Uterus (tissue), 4 donors: ENCODE data around the gene NELL2. TPM values are rescaled to one million over a fixed set of nuclear protein-coding genes. Genes with fewer than 3 reads are reported as not detected.

Experiments
- DNase-seq, 2 donors: peaks; one replicate each; pipeline ENCODE4 v3.0.0-alpha.2; 2019 to 2020
- H3K27ac ChIP-seq, 2 donors: fragments of 200-600 bp; sonication (generic); 1 replicate in 1 of 2; 2 replicates in 1 of 2; pipeline ENCODE4 v1.5.1; 2016 to 2018
- H3K27me3 ChIP-seq, 2 donors: fragments of 200-600 bp; sonication (generic); one replicate each; pipeline ENCODE4 v1.5.1; 2018 to 2019; ENCODE audit warnings: control low read depth in 1 of 2
- H3K36me3 ChIP-seq, 2 donors: fragments of 200-600 bp; sonication (generic); one replicate each; pipeline ENCODE4 v1.5.1; 2019; ENCODE audit warnings: control low read depth in 1 of 2
- H3K4me1 ChIP-seq, 2 donors: fragments of 200-600 bp; sonication (generic); one replicate each; pipeline ENCODE4 v1.5.1; 2018 to 2019; ENCODE audit warnings: control low read depth in 1 of 2
- H3K4me3 ChIP-seq, 2 donors: fragments of 200-600 bp; sonication (generic); 1 replicate in 1 of 2; 2 replicates in 1 of 2; pipeline ENCODE4 v1.5.1; 2018 to 2019; ENCODE audit warnings: mild to moderate bottlenecking in 1 of 2
- H3K9me3 ChIP-seq, 2 donors: fragments of 200-600 bp; sonication (generic); one replicate each; pipeline ENCODE4 v1.5.1; 2019; ENCODE audit warnings: control low read depth in 1 of 2
- CTCF ChIP-seq, 4 experiments: fragments of 200-600 bp in 2 of 4; fragments of 450-650 bp in 2 of 4; sonication (generic) in 2 of 4; IDR thresholded peaks; one replicate each; pipeline ENCODE4 v1.5.1; 2016 to 2019; ENCODE audit warnings: antibody characterized with exemption in 4 of 4, mild to moderate bottlenecking in 2 of 4, moderate library complexity in 1 of 4
- POLR2A ChIP-seq, 2 donors: fragments of 450-650 bp; IDR thresholded peaks; one replicate each; pipeline ENCODE4 v1.6.1; 2016; ENCODE audit warnings: antibody characterized with exemption in 2 of 2, mild to moderate bottlenecking in 1 of 2, moderate library complexity in 1 of 2
- intact Hi-C: fragments of 100-400 bp; cut with DNase I; formaldehyde crosslinking; loops from one replicate; pipeline ENCODE4 v1.15.1; 2023; ENCODE audit warnings: low total_unique reads
- total RNA-seq, 4 donors: library from RNA; depleted of rRNA in 3 of 4; stranded (reverse); fragments of >200 nt in 3 of 4; gene quantifications; one replicate each; pipeline versions ENCODE4 v1.1.0 to v1.2.4, GENCODE V29; 2014 to 2023
- donor health status: DM: yes; HTN: yes; CAD: no.

Gene NELL2
- total RNA-seq, 4 donors from 2014 or later, result 0.29 to 34.6 (median 1.3) TPM; not detected in 1

DNA sequence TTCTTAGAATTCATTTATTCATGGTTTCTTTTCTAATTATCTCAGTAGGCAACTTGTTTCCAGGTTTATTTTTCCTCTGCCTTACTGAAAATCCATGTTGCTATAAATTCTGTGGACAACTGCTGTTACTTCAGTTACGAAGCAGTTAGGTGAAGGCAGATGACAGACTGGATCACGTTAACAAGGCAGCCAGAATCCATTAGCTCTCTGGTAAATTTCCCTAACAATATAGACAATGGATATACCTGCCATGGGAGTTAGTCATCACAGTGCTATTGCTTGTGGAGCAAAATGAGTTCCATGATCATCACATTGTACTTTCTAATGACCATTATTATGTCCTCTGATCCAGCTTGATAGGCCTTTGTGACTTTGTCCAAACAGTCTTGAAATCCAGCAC is 291.5 kb downstream of the NELL2 start:
- no peak overlapping the region for H3K4me3 ChIP-seq
- intact Hi-C loops, result no loop called here
- H3K9me3 ChIP-seq, result no peaks in the 10 kb centered on the region
- DNase-seq, result no peak
- H3K27me3 ChIP-seq, result no peaks in the 10 kb centered on the region
- no peaks in the 10 kb centered on the region for H3K36me3 ChIP-seq
- TF ChIP-seq POLR2A (IDR thresholded peaks at IDR 0.05), result no peak
- TF ChIP-seq CTCF (IDR thresholded peaks at IDR 0.05), result no peak
- no peak overlapping the region for H3K27ac ChIP-seq
- no peaks in the 10 kb centered on the region for H3K4me1 ChIP-seq

GRCh38 chr12:44582521-44582920 is 293.6 kb downstream of the NELL2 start:
- intact Hi-C loops, result no loop called here
- TF ChIP-seq CTCF (IDR thresholded peaks at IDR 0.05) (no peak), POLR2A (IDR thresholded peaks at IDR 0.05) (no peak)
- H3K4me1 ChIP-seq, result no peaks in the 10 kb centered on the region
- DNase-seq, result no peak
- no peak overlapping the region for H3K27ac ChIP-seq
- no peak overlapping the region for H3K4me3 ChIP-seq
- no peaks in the 10 kb centered on the region for H3K9me3 ChIP-seq
- H3K27me3 ChIP-seq, result no peaks in the 10 kb centered on the region
- no peaks in the 10 kb centered on the region for H3K36me3 ChIP-seq

DNA sequence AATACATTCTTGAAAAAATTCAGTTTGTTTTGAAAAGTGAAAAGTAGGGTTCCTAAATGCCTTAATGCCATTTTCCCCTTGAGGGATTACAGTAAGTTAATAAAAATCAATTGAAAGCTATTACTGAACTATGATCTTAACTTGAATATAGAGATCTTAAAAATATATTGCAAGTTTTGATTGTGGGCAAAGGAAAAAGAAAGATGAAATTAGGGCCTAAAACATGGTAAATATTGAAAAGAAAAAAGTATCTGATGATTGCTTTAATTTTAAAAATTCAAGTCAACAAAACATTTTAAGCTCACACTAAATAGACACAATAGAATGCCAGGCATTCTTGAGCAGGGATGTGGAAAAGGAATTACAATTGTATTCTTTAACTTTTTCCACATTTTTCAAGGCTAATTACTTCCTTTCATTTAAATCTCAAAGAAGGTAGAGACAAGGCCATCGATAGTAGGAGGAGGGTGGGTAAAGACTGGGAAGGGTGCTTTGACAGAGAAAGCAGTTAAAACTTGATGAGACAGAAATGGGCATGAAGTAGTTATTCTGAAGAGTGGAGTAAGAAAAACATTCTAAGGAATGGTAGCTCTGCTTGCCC is 294.4 kb downstream of the NELL2 start:
- H3K4me3 ChIP-seq, result no peak overlapping the region
- no peaks in the 10 kb centered on the region for H3K4me1 ChIP-seq
- H3K27me3 ChIP-seq, result no peaks in the 10 kb centered on the region
- DNase-seq, result no peak
- TF ChIP-seq POLR2A (IDR thresholded peaks at IDR 0.05), result no peak
- H3K9me3 ChIP-seq, result no peaks in the 10 kb centered on the region
- no peak overlapping the region for H3K27ac ChIP-seq
- no peaks in the 10 kb centered on the region for H3K36me3 ChIP-seq
- intact Hi-C loops, result no loop called here

GRCh38 chr12:44574586-44574985 is 301.5 kb downstream of the NELL2 start:
- TF ChIP-seq CTCF (IDR thresholded peaks at IDR 0.05), result no peak
- TF ChIP-seq POLR2A (IDR thresholded peaks at IDR 0.05), result no peak
- no peak for DNase-seq
- intact Hi-C loops, result no loop called here
- H3K9me3 ChIP-seq, result no peaks in the 10 kb centered on the region
- no peak overlapping the region for H3K27ac ChIP-seq
- no peaks in the 10 kb centered on the region for H3K27me3 ChIP-seq
- no peaks in the 10 kb centered on the region for H3K36me3 ChIP-seq
- H3K4me3 ChIP-seq, result no peak overlapping the region
- no peaks in the 10 kb centered on the region for H3K4me1 ChIP-seq

DNA sequence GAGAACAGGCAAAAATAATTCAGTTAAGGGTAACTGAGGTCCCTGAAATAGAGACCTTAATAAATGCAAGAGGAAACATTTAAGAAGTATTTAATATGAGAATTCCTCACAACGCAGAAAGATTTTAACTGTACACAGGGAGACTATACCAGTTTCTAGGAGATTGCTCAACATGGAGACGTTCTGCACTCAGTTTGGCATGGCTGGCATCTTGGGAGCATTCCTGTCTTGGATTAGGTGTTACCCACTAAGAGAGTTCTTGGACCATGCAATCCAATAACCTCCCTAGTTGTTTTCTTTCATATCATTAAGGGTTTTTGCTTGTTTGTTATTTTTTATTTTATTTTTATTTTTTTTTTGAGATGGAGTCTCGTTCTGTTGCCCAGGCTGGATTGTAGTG is 302.4 kb downstream of the NELL2 start:
- no peak for DNase-seq
- H3K27ac ChIP-seq, result no peak overlapping the region
- no peaks in the 10 kb centered on the region for H3K9me3 ChIP-seq
- intact Hi-C loops, result no loop called here
- TF ChIP-seq CTCF (IDR thresholded peaks at IDR 0.05) (no peak), POLR2A (IDR thresholded peaks at IDR 0.05) (no peak)
- no peak overlapping the region for H3K4me3 ChIP-seq
- H3K4me1 ChIP-seq, result no peaks in the 10 kb centered on the region
- no peaks in the 10 kb centered on the region for H3K36me3 ChIP-seq
- H3K27me3 ChIP-seq, result no peaks in the 10 kb centered on the region
